A549 (cell line): Measurements from ENCODE around the gene SEMG2. TPM values are rescaled to one million over a fixed set of nuclear protein-coding genes. Genes with fewer than 3 reads are reported as not detected.

Experiments
- ATAC-seq, 2 experiments: fragments of 200-7000 bp in 1 of 2; fragments of >200 bp in 1 of 2; cut with Nextera tagmentation in 1 of 2; cut with Tn5 transposase in 1 of 2; 3 replicates each; pipeline versions ENCODE4 v1.8.0 to v1.9.1; 2018 to 2020; ENCODE audit warnings: mild to moderate bottlenecking in 1 of 2, moderate library complexity in 1 of 2
- CTCF ChIA-PET: fragments of 300-600 bp; sonication (Branson Sonifier 250); formaldehyde crosslinking; extraction: SDS; loops from one replicate; lab custom pipeline; 2021; ENCODE audit warnings: antibody characterized with exemption, inconsistent platforms; lab: Yijun Ruan, JAX
- POLR2A ChIA-PET: fragments of 350-600 bp; formaldehyde crosslinking; extraction: SDS; loops from one replicate; lab custom pipeline; 2021; ENCODE audit warnings: antibody characterized with exemption, inconsistent platforms; lab: Yijun Ruan, JAX
- DNase-seq, 2 experiments: peaks; one replicate each; pipeline versions ENCODE4 v3.0.0 to v3.0.0-alpha.2; 2011 to 2016; ENCODE audit warnings: low read depth in 1 of 2, low spot score in 1 of 2
- FAIRE-seq: peaks from 2 replicates; lab custom pipeline; 2011; peaks lifted over from hg19 to GRCh38; lab: Jason Lieb, UNC
- H3K27ac ChIP-seq, 2 experiments: fragments of >200 bp; sonication (Bioruptor Twin); formaldehyde crosslinking; 3 replicates each; pipeline ENCODE4 v1.5.1; 2016 to 2017
- H3K4me1 ChIP-seq: fragments of >200 bp; sonication (Bioruptor Twin); formaldehyde crosslinking; 3 replicates; pipeline ENCODE4 v1.6.1; 2016
- H3K4me2 ChIP-seq: fragments of >200 bp; sonication (Bioruptor Twin); formaldehyde crosslinking; 3 replicates; pipeline ENCODE4 v1.6.1; 2016
- H3K4me3 ChIP-seq: fragments of >200 bp; sonication (Bioruptor Twin); formaldehyde crosslinking; 3 replicates; pipeline ENCODE4 v1.5.1; 2016
- H3K9me3 ChIP-seq: fragments of >200 bp; sonication (Bioruptor Twin); formaldehyde crosslinking; 3 replicates; pipeline ENCODE4 v1.6.1; 2016
- BCL3 ChIP-seq: fragments of >200 bp; sonication (Bioruptor Twin); formaldehyde crosslinking; IDR thresholded peaks from 3 replicates; pipeline ENCODE4 v1.6.1; 2016
- CBX2 ChIP-seq: fragments of 200-600 bp; sonication (generic); IDR thresholded peaks from 2 replicates; pipeline ENCODE4 v1.6.1; 2016; ENCODE audit warnings: low read depth, mild to moderate bottlenecking, borderline replicate concordance
- CEBPB ChIP-seq, 2 experiments: fragments of >200 bp in 1 of 2; sonication (Bioruptor Twin) in 1 of 2; formaldehyde crosslinking in 1 of 2; IDR thresholded peaks; 2 replicates each; pipeline ENCODE4 v1.6.1; 2012 to 2016
- CHD4 ChIP-seq: fragments of 200-600 bp; sonication (generic); IDR thresholded peaks from 2 replicates; pipeline ENCODE4 v1.6.1; 2016; ENCODE audit warnings: antibody characterized with exemption, mild to moderate bottlenecking, borderline replicate concordance
- EP300 ChIP-seq, 2 experiments: fragments of >200 bp; sonication (Bioruptor Twin); formaldehyde crosslinking; IDR thresholded peaks; 2 replicates in 1 of 2; 3 replicates in 1 of 2; pipeline ENCODE4 v1.6.1; 2016 to 2017
- GATA3 ChIP-seq: IDR thresholded peaks from 2 replicates; pipeline ENCODE4 v1.6.1; 2012; ENCODE audit warnings: borderline replicate concordance
- HES2 ChIP-seq: fragments of >200 bp; sonication (Bioruptor Twin); formaldehyde crosslinking; IDR thresholded peaks from 2 replicates; pipeline ENCODE4 v1.6.1; 2016
- JUNB ChIP-seq: fragments of >200 bp; sonication (Bioruptor Twin); formaldehyde crosslinking; IDR thresholded peaks from 2 replicates; pipeline ENCODE4 v1.6.1; 2016
- KDM1A ChIP-seq: fragments of 200-600 bp; sonication (generic); IDR thresholded peaks from 2 replicates; pipeline ENCODE4 v1.6.1; 2016; ENCODE audit warnings: low read depth, mild to moderate bottlenecking
- MYC ChIP-seq: IDR thresholded peaks from 2 replicates; pipeline ENCODE4 v1.6.1; 2012; ENCODE audit warnings: mild to moderate bottlenecking, inconsistent platforms, low read length, improper control_type of control experiment, borderline replicate concordance
- NPAS2 ChIP-seq: fragments of 250-450 bp; sonication (Bioruptor Pico); IDR thresholded peaks from 2 replicates; pipeline ENCODE4 v1.8.0; 2022; ENCODE audit warnings: mild to moderate bottlenecking, moderate library complexity, borderline replicate concordance
- RAD21 ChIP-seq, 2 experiments: fragments of >200 bp in 1 of 2; sonication (Bioruptor Twin) in 1 of 2; formaldehyde crosslinking in 1 of 2; IDR thresholded peaks in 1 of 2; conservative IDR thresholded peaks in 1 of 2; 2 replicates in 1 of 2; 3 replicates in 1 of 2; pipeline ENCODE4 v1.6.1; 2012 to 2018; ENCODE audit warnings: inconsistent platforms in 1 of 2
- RFX5 ChIP-seq: fragments of 450-650 bp; IDR thresholded peaks from 2 replicates; pipeline ENCODE4 v1.7.1; 2014; ENCODE audit warnings: antibody characterized with exemption, mild to moderate bottlenecking, moderate library complexity
- ZC3H11A ChIP-seq: fragments of 450-650 bp; IDR thresholded peaks from 2 replicates; pipeline ENCODE4 v1.6.1; 2014; ENCODE audit warnings: antibody characterized with exemption, mild to moderate bottlenecking
- ZNF302 ChIP-seq: fragments of 250-450 bp; sonication (Bioruptor Pico); IDR thresholded peaks from 2 replicates; pipeline ENCODE4 v1.9.0; 2021; ENCODE audit warnings: inconsistent platforms, mild to moderate bottlenecking, moderate library complexity
- WGBS: methylation state at CpG from one replicate; pipeline ENCODE4 v1.1.6; 2017; ENCODE audit errors: missing lambda C conversion rate; 5-methylcytosine and 5-hydroxymethylcytosine counted together
- polyA plus RNA-seq, 4 experiments: library from polyadenylated mRNA; depleted of rRNA in 3 of 4; stranded (reverse); fragments of >200 nt; fragmentation: RNase III in 1 of 4; extraction: RNeasy Plus Mini Kit Qiagen cat#74134 plus additional on column Dnase treatment in 1 of 4; gene quantifications; 2 replicates in 3 of 4; 3 replicates in 1 of 4; pipeline ENCODE4 v1.2.3, GENCODE V29; 2011 to 2017
- TF ChIP-seq, protein P1 (sequence below): fragments of >200 bp; sonication (Bioruptor Twin); formaldehyde crosslinking; IDR thresholded peaks from 3 replicates; pipeline ENCODE4 v1.5.1; 2016
- TF ChIP-seq, protein P2 (sequence below): IDR thresholded peaks from 2 replicates; pipeline ENCODE4 v1.6.1; 2012

SEMG2 gene
- polyA plus RNA-seq, 2 of the 4 experiments (the other 2 are of a cell fraction), result not detected

GRCh38 chr20:45268531-45268930 lies 47.4 kb downstream of the SEMG2 start:
- WGBS, result 27% methylated on average over 3 of the region's 3 CpGs
- DNase-seq (no peak), FAIRE-seq (no peak), ATAC-seq (no peak)
- no peaks in the 10 kb centered on the region for H3K4me1 ChIP-seq
- ChIA-PET CTCF (interaction anchor here (1.1 to 1.9 kb wide), 3 partner anchors 23 to 224 kb away, joined by 3 to 9 read pairs (median 7); no protein-coding TSS in a partner anchor), POLR2A (no interaction called here)
- TF ChIP-seq CBX2 (no peak), JUNB (no peak), KDM1A (no peak), GATA3 (no peak)
- no peak overlapping the region for H3K27ac ChIP-seq
- no peak overlapping the region for H3K4me3 ChIP-seq
- no peak overlapping the region for H3K4me2 ChIP-seq
- no peaks in the 10 kb centered on the region for H3K9me3 ChIP-seq

DNA sequence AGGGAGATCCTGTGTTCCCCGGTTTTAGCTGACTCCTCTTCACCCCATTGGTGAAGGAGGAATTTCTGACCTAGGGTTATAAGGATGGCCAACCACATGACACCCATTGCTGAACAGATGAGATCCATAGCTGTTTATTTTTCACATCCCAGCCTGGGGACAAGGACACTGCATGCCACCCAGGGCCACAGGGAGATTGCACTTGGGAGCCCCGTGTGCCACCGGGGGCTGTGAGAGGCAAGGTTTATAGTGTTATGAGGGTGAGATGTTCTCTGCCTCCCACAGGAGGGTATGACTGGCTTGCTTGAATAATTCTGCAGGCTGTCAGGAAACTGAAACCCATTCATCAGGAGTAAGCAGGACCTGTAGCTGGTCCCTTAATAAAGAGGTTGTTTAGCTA lies 47.9 kb downstream of the SEMG2 start:
- 11% methylated on average over 3 of the region's 3 CpGs for WGBS
- no peak for TF ChIP-seq RAD21 (conservative IDR thresholded peaks at IDR 0.05 in 1 of 2, IDR thresholded peaks at IDR 0.05 in 1 of 2)
- no peak for TF ChIP-seq NPAS2 (CRISPR knock-in tag)
- TF ChIP-seq, protein P1, sequence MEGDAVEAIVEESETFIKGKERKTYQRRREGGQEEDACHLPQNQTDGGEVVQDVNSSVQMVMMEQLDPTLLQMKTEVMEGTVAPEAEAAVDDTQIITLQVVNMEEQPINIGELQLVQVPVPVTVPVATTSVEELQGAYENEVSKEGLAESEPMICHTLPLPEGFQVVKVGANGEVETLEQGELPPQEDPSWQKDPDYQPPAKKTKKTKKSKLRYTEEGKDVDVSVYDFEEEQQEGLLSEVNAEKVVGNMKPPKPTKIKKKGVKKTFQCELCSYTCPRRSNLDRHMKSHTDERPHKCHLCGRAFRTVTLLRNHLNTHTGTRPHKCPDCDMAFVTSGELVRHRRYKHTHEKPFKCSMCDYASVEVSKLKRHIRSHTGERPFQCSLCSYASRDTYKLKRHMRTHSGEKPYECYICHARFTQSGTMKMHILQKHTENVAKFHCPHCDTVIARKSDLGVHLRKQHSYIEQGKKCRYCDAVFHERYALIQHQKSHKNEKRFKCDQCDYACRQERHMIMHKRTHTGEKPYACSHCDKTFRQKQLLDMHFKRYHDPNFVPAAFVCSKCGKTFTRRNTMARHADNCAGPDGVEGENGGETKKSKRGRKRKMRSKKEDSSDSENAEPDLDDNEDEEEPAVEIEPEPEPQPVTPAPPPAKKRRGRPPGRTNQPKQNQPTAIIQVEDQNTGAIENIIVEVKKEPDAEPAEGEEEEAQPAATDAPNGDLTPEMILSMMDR, result no peak
- Histone ChIP-seq H3K4me2 (no peak overlapping the region), H3K27ac (no peak overlapping the region), H3K4me1 (no peaks in the 10 kb centered on the region), H3K9me3 (no peaks in the 10 kb centered on the region), H3K4me3 (no peak overlapping the region)
- DNase-seq (no peak), ATAC-seq (no peak; a peak in 1 of 6 replicates), FAIRE-seq (no peak)
- CTCF ChIA-PET, result interaction anchor here (1.1 to 1.9 kb wide), 3 partner anchors 22 to 225 kb away, joined by 3 to 9 read pairs (median 7); no protein-coding TSS in a partner anchor
- POLR2A ChIA-PET, result no interaction called here

GRCh38 chr20:45269754-45270270 lies 48.6 kb downstream of the SEMG2 start:
- Histone ChIP-seq H3K4me2 (no peak overlapping the region), H3K9me3 (no peaks in the 10 kb centered on the region; the same call in 2 of the 3 replicates), H3K27ac (no peak overlapping the region), H3K4me3 (no peak overlapping the region), H3K4me1 (no peaks in the 10 kb centered on the region)
- ChIA-PET POLR2A (no interaction called here), CTCF (interaction anchor here (1.9 kb wide), 1 partner anchor 21 kb away, joined by 9 read pairs; no protein-coding TSS in a partner anchor)
- ATAC-seq (no peak), DNase-seq (no peak), FAIRE-seq (no peak)
- WGBS, result 23% methylated on average over 4 of the region's 4 CpGs
- no peak for TF ChIP-seq HES2
- no peak for TF ChIP-seq EP300 (IDR thresholded peaks at IDR 0.05)
- TF ChIP-seq RFX5, result no peak
- TF ChIP-seq CHD4, result no peak
- no peak for TF ChIP-seq ZC3H11A
- TF ChIP-seq CEBPB (IDR thresholded peaks at IDR 0.05), result no peak
- TF ChIP-seq, protein P2, sequence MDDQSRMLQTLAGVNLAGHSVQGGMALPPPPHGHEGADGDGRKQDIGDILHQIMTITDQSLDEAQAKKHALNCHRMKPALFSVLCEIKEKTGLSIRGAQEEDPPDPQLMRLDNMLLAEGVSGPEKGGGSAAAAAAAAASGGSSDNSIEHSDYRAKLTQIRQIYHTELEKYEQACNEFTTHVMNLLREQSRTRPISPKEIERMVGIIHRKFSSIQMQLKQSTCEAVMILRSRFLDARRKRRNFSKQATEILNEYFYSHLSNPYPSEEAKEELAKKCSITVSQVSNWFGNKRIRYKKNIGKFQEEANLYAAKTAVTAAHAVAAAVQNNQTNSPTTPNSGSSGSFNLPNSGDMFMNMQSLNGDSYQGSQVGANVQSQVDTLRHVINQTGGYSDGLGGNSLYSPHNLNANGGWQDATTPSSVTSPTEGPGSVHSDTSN, result no peak
- no peak for TF ChIP-seq ZNF302 (CRISPR knock-in tag)
- no peak for TF ChIP-seq BCL3
- no peak for TF ChIP-seq MYC

Other genes starting within 250 kb of the SEMG2 start
- gene KCNS1, start 120.2 kb upstream of the SEMG2 start, polyA plus RNA-seq (2011; rRNA removed), result not detected in 2 replicates
- gene KCNS1, start 120.2 kb upstream of the SEMG2 start, polyA plus RNA-seq (2017; fragmentation: RNase III; extraction: RNeasy Plus Mini Kit Qiagen cat#74134 plus additional on column Dnase treatment), result not detected in 3 replicates
- not detected in 2 replicates for gene WFDC5, start 106.2 kb upstream of the SEMG2 start, polyA plus RNA-seq (2011; rRNA removed)
- not detected in 3 replicates for gene WFDC5, start 106.2 kb upstream of the SEMG2 start, polyA plus RNA-seq (2017; fragmentation: RNase III; extraction: RNeasy Plus Mini Kit Qiagen cat#74134 plus additional on column Dnase treatment)
- gene WFDC12, start 96.9 kb upstream of the SEMG2 start, polyA plus RNA-seq (2011; rRNA removed), result not detected in 2 replicates
- not detected in 3 replicates for gene WFDC12, start 96.9 kb upstream of the SEMG2 start, polyA plus RNA-seq (2017; fragmentation: RNase III; extraction: RNeasy Plus Mini Kit Qiagen cat#74134 plus additional on column Dnase treatment)
- 0.35 and 1.1 TPM in 2 replicates for gene PI3, start 46.5 kb upstream of the SEMG2 start, polyA plus RNA-seq (2011; rRNA removed)
- gene PI3, start 46.5 kb upstream of the SEMG2 start, polyA plus RNA-seq (2017; fragmentation: RNase III; extraction: RNeasy Plus Mini Kit Qiagen cat#74134 plus additional on column Dnase treatment), result 0.18 to 0.39 TPM in 2 of 3 replicates, not detected in the other
- gene SEMG1, start 14.3 kb upstream of the SEMG2 start, polyA plus RNA-seq (2011; rRNA removed), result not detected in 2 replicates
- gene SEMG1, start 14.3 kb upstream of the SEMG2 start, polyA plus RNA-seq (2017; fragmentation: RNase III; extraction: RNeasy Plus Mini Kit Qiagen cat#74134 plus additional on column Dnase treatment), result not detected in 3 replicates
- 27.0 and 59.1 TPM in 2 replicates for gene SLPI, start 33.2 kb downstream of the SEMG2 start, polyA plus RNA-seq (2011; rRNA removed)
- 3.7 to 4.5 TPM (median 3.7 TPM) in 3 replicates for gene SLPI, start 33.2 kb downstream of the SEMG2 start, polyA plus RNA-seq (2017; fragmentation: RNase III; extraction: RNeasy Plus Mini Kit Qiagen cat#74134 plus additional on column Dnase treatment)
- gene RBPJL, start 85.5 kb downstream of the SEMG2 start, polyA plus RNA-seq (2011; rRNA removed), result not detected in 2 replicates
- not detected in 3 replicates for gene RBPJL, start 85.5 kb downstream of the SEMG2 start, polyA plus RNA-seq (2017; fragmentation: RNase III; extraction: RNeasy Plus Mini Kit Qiagen cat#74134 plus additional on column Dnase treatment)
- 0.04 TPM in 1 of 2 replicates, not detected in the other for gene MATN4, start 86.9 kb downstream of the SEMG2 start, polyA plus RNA-seq (2011; rRNA removed)
- 0.05 to 0.08 TPM (median 0.05 TPM) in 3 replicates for gene MATN4, start 86.9 kb downstream of the SEMG2 start, polyA plus RNA-seq (2017; fragmentation: RNase III; extraction: RNeasy Plus Mini Kit Qiagen cat#74134 plus additional on column Dnase treatment)
- 27.4 and 29.0 TPM in 2 replicates for gene SDC4, start 127.1 kb downstream of the SEMG2 start, polyA plus RNA-seq (2011; rRNA removed)
- gene SDC4, start 127.1 kb downstream of the SEMG2 start, polyA plus RNA-seq (2017; fragmentation: RNase III; extraction: RNeasy Plus Mini Kit Qiagen cat#74134 plus additional on column Dnase treatment), result 35.6 to 40.2 TPM (median 39.2 TPM) in 3 replicates
- 27.6 and 30.5 TPM in 2 replicates for gene SYS1, start 141.8 kb downstream of the SEMG2 start, polyA plus RNA-seq (2011; rRNA removed)
- gene SYS1, start 141.8 kb downstream of the SEMG2 start, polyA plus RNA-seq (2017; fragmentation: RNase III; extraction: RNeasy Plus Mini Kit Qiagen cat#74134 plus additional on column Dnase treatment), result 20.2 to 20.5 TPM (median 20.2 TPM) in 3 replicates
- not detected in 2 replicates for gene TP53TG5, start 157.0 kb downstream of the SEMG2 start, polyA plus RNA-seq (2011; rRNA removed)
- gene TP53TG5, start 157.0 kb downstream of the SEMG2 start, polyA plus RNA-seq (2017; fragmentation: RNase III; extraction: RNeasy Plus Mini Kit Qiagen cat#74134 plus additional on column Dnase treatment), result not detected in 3 replicates
- gene DBNDD2, start 186.9 kb downstream of the SEMG2 start, polyA plus RNA-seq (2011; rRNA removed), result 20.9 and 31.1 TPM in 2 replicates
- gene DBNDD2, start 186.9 kb downstream of the SEMG2 start, polyA plus RNA-seq (2017; fragmentation: RNase III; extraction: RNeasy Plus Mini Kit Qiagen cat#74134 plus additional on column Dnase treatment), result 6.2 to 6.5 TPM (median 6.3 TPM) in 3 replicates
- gene PIGT, start 194.8 kb downstream of the SEMG2 start, polyA plus RNA-seq (2011; rRNA removed), result 60.3 and 79.6 TPM in 2 replicates
- 62.0 to 71.8 TPM (median 66.2 TPM) in 3 replicates for gene PIGT, start 194.8 kb downstream of the SEMG2 start, polyA plus RNA-seq (2017; fragmentation: RNase III; extraction: RNeasy Plus Mini Kit Qiagen cat#74134 plus additional on column Dnase treatment)
- not detected in 2 replicates for gene WFDC2, start 248.4 kb downstream of the SEMG2 start, polyA plus RNA-seq (2011; rRNA removed)
- gene WFDC2, start 248.4 kb downstream of the SEMG2 start, polyA plus RNA-seq (2017; fragmentation: RNase III; extraction: RNeasy Plus Mini Kit Qiagen cat#74134 plus additional on column Dnase treatment), result 0.22 TPM in 1 of 3 replicates, not detected in the others